A549 (cell line): Measurements from ENCODE around the gene WASF2. TPM values are rescaled to one million over a fixed set of nuclear protein-coding genes. Genes with fewer than 3 reads are reported as not detected.

Source experiments
- ATAC-seq, 2 experiments: fragments of 200-7000 bp in 1 of 2; fragments of >200 bp in 1 of 2; cut with Nextera tagmentation in 1 of 2; cut with Tn5 transposase in 1 of 2; 3 replicates each; pipeline versions ENCODE4 v1.8.0 to v1.9.1; 2018 to 2020; ENCODE audit warnings: mild to moderate bottlenecking in 1 of 2, moderate library complexity in 1 of 2
- CTCF ChIA-PET: fragments of 300-600 bp; sonication (Branson Sonifier 250); formaldehyde crosslinking; extraction: SDS; loops from one replicate; lab custom pipeline; 2021; ENCODE audit warnings: antibody characterized with exemption, inconsistent platforms; lab: Yijun Ruan, JAX
- POLR2A ChIA-PET: fragments of 350-600 bp; formaldehyde crosslinking; extraction: SDS; loops from one replicate; lab custom pipeline; 2021; ENCODE audit warnings: antibody characterized with exemption, inconsistent platforms; lab: Yijun Ruan, JAX
- DNase-seq, 2 experiments: peaks; one replicate each; pipeline versions ENCODE4 v3.0.0 to v3.0.0-alpha.2; 2011 to 2016; ENCODE audit warnings: low read depth in 1 of 2, low spot score in 1 of 2
- FAIRE-seq: peaks from 2 replicates; lab custom pipeline; 2011; peaks lifted over from hg19 to GRCh38; lab: Jason Lieb, UNC
- H3K27ac ChIP-seq, 2 experiments: fragments of >200 bp; sonication (Bioruptor Twin); formaldehyde crosslinking; 3 replicates each; pipeline ENCODE4 v1.5.1; 2016 to 2017
- H3K4me1 ChIP-seq: fragments of >200 bp; sonication (Bioruptor Twin); formaldehyde crosslinking; 3 replicates; pipeline ENCODE4 v1.6.1; 2016
- H3K4me2 ChIP-seq: fragments of >200 bp; sonication (Bioruptor Twin); formaldehyde crosslinking; 3 replicates; pipeline ENCODE4 v1.6.1; 2016
- H3K4me3 ChIP-seq: fragments of >200 bp; sonication (Bioruptor Twin); formaldehyde crosslinking; 3 replicates; pipeline ENCODE4 v1.5.1; 2016
- H3K9me3 ChIP-seq: fragments of >200 bp; sonication (Bioruptor Twin); formaldehyde crosslinking; 3 replicates; pipeline ENCODE4 v1.6.1; 2016
- CBX2 ChIP-seq: fragments of 200-600 bp; sonication (generic); IDR thresholded peaks from 2 replicates; pipeline ENCODE4 v1.6.1; 2016; ENCODE audit warnings: low read depth, mild to moderate bottlenecking, borderline replicate concordance
- CEBPB ChIP-seq, 2 experiments: fragments of >200 bp in 1 of 2; sonication (Bioruptor Twin) in 1 of 2; formaldehyde crosslinking in 1 of 2; IDR thresholded peaks; 2 replicates each; pipeline ENCODE4 v1.6.1; 2012 to 2016
- EHMT2 ChIP-seq: fragments of 200-600 bp; sonication (generic); IDR thresholded peaks from 2 replicates; pipeline ENCODE4 v1.6.1; 2016; ENCODE audit warnings: antibody characterized with exemption, low read depth, mild to moderate bottlenecking, moderate library complexity
- EP300 ChIP-seq, 2 experiments: fragments of >200 bp; sonication (Bioruptor Twin); formaldehyde crosslinking; IDR thresholded peaks; 2 replicates in 1 of 2; 3 replicates in 1 of 2; pipeline ENCODE4 v1.6.1; 2016 to 2017
- FOSB ChIP-seq: fragments of 250-450 bp; sonication (Bioruptor Pico); IDR thresholded peaks from 2 replicates; pipeline ENCODE4 v1.5.0; 2020; ENCODE audit warnings: mild to moderate bottlenecking, moderate library complexity
- FOSL2 ChIP-seq, 2 experiments: fragments of 450-650 bp in 1 of 2; fragments of >200 bp in 1 of 2; sonication (Bioruptor Twin) in 1 of 2; formaldehyde crosslinking; IDR thresholded peaks; 2 replicates each; pipeline versions ENCODE4 v1.5.0 to v1.6.1; 2016 to 2020; ENCODE audit warnings: mild to moderate bottlenecking in 1 of 2, moderate library complexity in 1 of 2
- FOXS1 ChIP-seq: fragments of 250-450 bp; sonication (Bioruptor Pico); IDR thresholded peaks from 2 replicates; pipeline ENCODE4 v1.5.0; 2020; ENCODE audit warnings: mild to moderate bottlenecking, moderate library complexity
- HDAC2 ChIP-seq: fragments of 200-600 bp; sonication (generic); IDR thresholded peaks from 2 replicates; pipeline ENCODE4 v1.6.1; 2016
- HMGXB4 ChIP-seq: fragments of 250-450 bp; sonication (Bioruptor Pico); IDR thresholded peaks from 2 replicates; pipeline ENCODE4 v1.5.0; 2021; ENCODE audit warnings: mild to moderate bottlenecking, moderate library complexity, borderline replicate concordance
- HOXA7 ChIP-seq: fragments of 250-450 bp; sonication (Bioruptor Pico); IDR thresholded peaks from 2 replicates; pipeline ENCODE4 v1.5.0; 2020; ENCODE audit warnings: mild to moderate bottlenecking, moderate library complexity
- JUN ChIP-seq, 2 experiments: fragments of >200 bp; sonication (Bioruptor Twin); formaldehyde crosslinking; IDR thresholded peaks; 2 replicates in 1 of 2; 3 replicates in 1 of 2; pipeline ENCODE4 v1.6.1; 2016 to 2017
- KDM5A ChIP-seq: fragments of 200-600 bp; sonication (generic); IDR thresholded peaks from 2 replicates; pipeline ENCODE4 v1.6.1; 2016; ENCODE audit warnings: antibody characterized with exemption, mild to moderate bottlenecking
- MAFK ChIP-seq: fragments of 450-650 bp; IDR thresholded peaks from 2 replicates; pipeline ENCODE4 v1.6.1; 2014; ENCODE audit not compliant: partially characterized antibody
- MAX ChIP-seq: IDR thresholded peaks from 2 replicates; pipeline ENCODE4 v1.6.1; 2012
- MYC ChIP-seq: IDR thresholded peaks from 2 replicates; pipeline ENCODE4 v1.6.1; 2012; ENCODE audit warnings: mild to moderate bottlenecking, inconsistent platforms, low read length, improper control_type of control experiment, borderline replicate concordance
- NFE2L2 ChIP-seq: fragments of 150-350 bp; conservative IDR thresholded peaks from 2 replicates; pipeline ENCODE4 v1.6.1; 2014; ENCODE audit warnings: low read length
- RCOR1 ChIP-seq: fragments of 150-350 bp; IDR thresholded peaks from 2 replicates; pipeline ENCODE4 v1.6.1; 2014; ENCODE audit warnings: antibody characterized with exemption, low read length, low read depth
- USF2 ChIP-seq: fragments of 450-650 bp; IDR thresholded peaks from 2 replicates; pipeline ENCODE4 v1.6.1; 2014; ENCODE audit warnings: antibody characterized with exemption
- ZC3H11A ChIP-seq: fragments of 450-650 bp; IDR thresholded peaks from 2 replicates; pipeline ENCODE4 v1.6.1; 2014; ENCODE audit warnings: antibody characterized with exemption, mild to moderate bottlenecking
- WGBS: methylation state at CpG from one replicate; pipeline ENCODE4 v1.1.6; 2017; ENCODE audit errors: missing lambda C conversion rate; 5-methylcytosine and 5-hydroxymethylcytosine counted together
- polyA plus RNA-seq, 4 experiments: library from polyadenylated mRNA; depleted of rRNA in 3 of 4; stranded (reverse); fragments of >200 nt; fragmentation: RNase III in 1 of 4; extraction: RNeasy Plus Mini Kit Qiagen cat#74134 plus additional on column Dnase treatment in 1 of 4; gene quantifications; 2 replicates in 3 of 4; 3 replicates in 1 of 4; pipeline ENCODE4 v1.2.3, GENCODE V29; 2011 to 2017

The WASF2 gene
- polyA plus RNA-seq, 2 of the 4 experiments (the other 2 are of a cell fraction): 22.7 to 44.9 TPM

- H3K27ac ChIP-seq: no peak overlapping the region
- H3K9me3 ChIP-seq: no peaks in the 10 kb centered on the region
- no peak overlapping the region for H3K4me2 ChIP-seq
- no peak for DNase-seq
- peaks cover 21% of the 10 kb centered on the region for H3K4me1 ChIP-seq
- WGBS: 90% methylated on average over 10 of the region's 10 CpGs
- ATAC-seq: no peak
- no peak for TF ChIP-seq JUN (IDR thresholded peaks at IDR 0.05)
- TF ChIP-seq HDAC2: no peak
- TF ChIP-seq CEBPB (IDR thresholded peaks at IDR 0.05): no peak
- TF ChIP-seq EHMT2: no peak
- no peak for TF ChIP-seq MAX
- no peak for TF ChIP-seq FOSB (CRISPR knock-in tag)
- no peak for TF ChIP-seq FOXS1 (CRISPR knock-in tag)
- no peak for TF ChIP-seq EP300 (IDR thresholded peaks at IDR 0.05)
- TF ChIP-seq KDM5A: no peak
- no peak for TF ChIP-seq HOXA7 (CRISPR knock-in tag)
- TF ChIP-seq ZC3H11A: no peak
- no peak overlapping the region for H3K4me3 ChIP-seq
- no peak for FAIRE-seq
- POLR2A ChIA-PET: no interaction called here
- CTCF ChIA-PET: no interaction called here
These were observed 40.2 kb upstream of the WASF2 start for GRCh38 chr1:27530192-27530591.

- CTCF ChIA-PET: no interaction called here
- Histone ChIP-seq H3K4me3 (no peak overlapping the region), H3K4me2 (no peak overlapping the region), H3K9me3 (no peaks in the 10 kb centered on the region), H3K27ac (no peak overlapping the region), H3K4me1 (peaks cover 21% of the 10 kb centered on the region)
- WGBS: 89% methylated on average over 5 of the region's 5 CpGs
- FAIRE-seq (no peak), ATAC-seq (no peak), DNase-seq (no peak)
- POLR2A ChIA-PET: no interaction called here
- TF ChIP-seq EHMT2 (no peak), USF2 (no peak), MAFK (no peak), FOSL2 (IDR thresholded peaks at IDR 0.05) (no peak), FOSL2 (CRISPR knock-in tag; IDR thresholded peaks at IDR 0.05) (no peak), CEBPB (IDR thresholded peaks at IDR 0.05) (no peak), JUN (IDR thresholded peaks at IDR 0.05) (no peak), FOSB (CRISPR knock-in tag) (no peak), CBX2 (no peak), NFE2L2 (no peak), HMGXB4 (CRISPR knock-in tag) (no peak), RCOR1 (no peak)
These were observed 39.7 kb upstream of the WASF2 start for GRCh38 chr1:27529704-27530018.

DNA sequence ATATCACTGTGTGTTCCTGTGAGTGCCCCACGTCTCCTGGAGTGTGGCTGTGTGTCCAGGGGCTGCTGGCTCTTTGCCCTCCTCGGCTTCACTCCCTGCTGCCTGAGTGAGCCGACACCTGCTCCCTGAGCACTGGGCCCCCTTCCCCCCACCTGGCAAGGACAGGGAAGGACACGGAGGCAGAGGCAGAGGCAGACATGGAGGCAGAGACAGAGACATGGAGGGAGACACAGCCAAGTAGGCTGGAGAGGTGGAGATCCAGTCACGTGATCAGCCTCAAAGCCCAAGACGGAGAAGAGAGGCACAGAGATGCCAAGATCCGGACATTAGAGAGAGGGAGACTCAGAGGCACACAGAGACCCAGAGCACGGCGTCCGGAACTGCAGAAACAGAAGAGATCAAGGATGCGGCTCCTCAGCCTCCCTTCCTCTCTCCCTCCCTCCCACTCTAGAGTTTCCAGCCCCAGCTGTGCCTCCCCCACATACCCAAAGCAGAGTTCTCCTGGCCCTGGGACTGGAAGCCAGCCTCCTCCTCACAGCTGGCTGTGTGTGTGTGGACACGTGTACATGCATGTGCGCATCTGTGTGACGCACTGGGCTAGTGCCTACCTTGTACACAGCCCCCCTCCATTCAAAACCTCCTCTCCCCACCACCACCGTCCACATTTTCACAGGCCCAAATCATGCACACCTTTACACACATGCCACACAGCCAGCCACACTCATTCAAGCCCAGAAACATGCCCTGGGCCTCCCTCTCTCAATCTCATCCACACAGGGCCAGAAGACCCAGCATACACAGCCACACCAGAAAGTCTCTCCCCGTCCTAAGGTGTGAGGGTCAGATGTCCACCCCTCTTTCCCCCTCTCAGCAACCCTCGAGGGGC, 39.1 kb upstream of the WASF2 start:
- Histone ChIP-seq H3K27ac (peak overlapping the region; percentile 5 to 61; a peak in 3 of 6 replicates), H3K4me2 (no peak overlapping the region), H3K4me3 (no peak overlapping the region), H3K9me3 (no peaks in the 10 kb centered on the region)
- CTCF ChIA-PET: no interaction called here
- TF ChIP-seq MYC: no peak
- TF ChIP-seq USF2: peak; percentile 61; the same call in 1 of the 2 replicates
- TF ChIP-seq FOSL2 (IDR thresholded peaks at IDR 0.05): no peak
- TF ChIP-seq FOSL2 (CRISPR knock-in tag; IDR thresholded peaks at IDR 0.05): no peak
- TF ChIP-seq, all 56 proteins: peak for 1
- 71% methylated on average over 13 of the region's 17 CpGs for WGBS
- peaks cover 21% of the 10 kb centered on the region for H3K4me1 ChIP-seq
- FAIRE-seq (no peak), DNase-seq (no peak), ATAC-seq (peak in 1 of 2 experiments; percentile 25; a peak in 3 of 6 replicates)
- POLR2A ChIA-PET: no interaction called here
